ENCODE results near the gene B4GALNT1. TPM values are rescaled to one million over a fixed set of nuclear protein-coding genes. Genes with fewer than 3 reads are reported as not detected.

Gene B4GALNT1
- total RNA-seq, 1 experiment from 2014 or later, result 31.3 TPM

DNA sequence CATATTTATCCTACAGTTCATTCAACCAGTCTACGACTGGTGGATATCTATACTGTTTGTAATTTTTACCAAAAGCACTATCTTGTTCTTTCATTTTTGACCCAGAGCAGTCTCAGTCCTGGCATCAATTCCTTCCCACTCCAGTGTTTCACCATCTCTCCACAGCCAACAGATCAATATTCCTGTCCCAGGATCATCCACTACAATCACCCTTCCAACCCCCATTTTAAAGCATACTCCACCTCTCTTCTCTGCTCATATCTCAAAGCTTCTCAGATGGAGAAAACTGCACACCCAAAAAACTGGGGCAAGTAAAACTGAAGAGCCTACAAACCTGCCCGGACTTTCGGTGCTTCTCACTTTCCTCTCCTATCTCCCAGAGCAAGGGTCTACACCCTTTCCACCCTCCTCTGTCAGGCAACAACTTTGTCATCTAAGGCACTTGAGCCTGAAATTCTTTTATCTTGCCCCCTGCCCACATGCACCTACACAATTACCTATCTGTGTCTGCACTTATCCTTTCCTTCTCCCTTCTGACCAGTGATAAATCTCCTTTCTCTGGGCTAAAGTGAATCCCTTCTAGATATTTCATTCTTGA is 46.1 kb downstream of the B4GALNT1 start:
- no peak for ATAC-seq
- ChIA-PET POLR2A (no interaction called here), RAD21 (ENCODE audit: low non-redundant PET in 1 of 2, low total read pairs in 2 of 2, uncharacterized antibody in 2 of 2, unreplicated experiment in 2 of 2) (no interaction called here), CTCF (no interaction called here)
- H3K4me1 ChIP-seq (ENCODE audit: control insufficient read depth in 1 of 2, insufficient read depth in 2 of 2, low read length in 2 of 2), result peaks cover 4 to 11% of the 10 kb centered on the region in 2 experiments; a peak in 3 of 4 replicates
- intact Hi-C loops (cut with micrococcal nuclease), result no loop called here
- H3K9ac ChIP-seq (ENCODE audit: low read length), result no peak overlapping the region
- H2AFZ ChIP-seq (ENCODE audit: low read depth, low read length, poor library complexity, severe bottlenecking), result no peak overlapping the region
- H4K20me1 ChIP-seq (ENCODE audit: insufficient read depth), result no peaks in the 10 kb centered on the region
- DNase-seq (ENCODE audit: low read depth, low spot score), result no peak
- no peaks in the 10 kb centered on the region for H3K36me3 ChIP-seq (ENCODE audit: control insufficient read depth in 1 of 2, insufficient read depth in 2 of 2, low read length in 2 of 2)
- no peak overlapping the region for H3K27ac ChIP-seq (ENCODE audit: low read depth, low read length)
- H3K79me2 ChIP-seq (ENCODE audit: insufficient read depth, low read length), result peaks cover 3% of the 10 kb centered on the region; the same call in 1 of the 2 replicates
- no peak overlapping the region for H3K4me2 ChIP-seq (ENCODE audit: low read length)
- BruUV-seq (replicated peaks), result no TSS peak
- TF ChIP-seq ZFX (IDR thresholded peaks at IDR 0.05) (no peak), EGR1 (IDR thresholded peaks at IDR 0.05; ENCODE audit: low read depth) (no peak), SP1 (IDR thresholded peaks at IDR 0.05; ENCODE audit: low read depth) (no peak), POLR2A (IDR thresholded peaks at IDR 0.05; ENCODE audit: borderline replicate concordance, extremely low read depth, insufficient read depth, insufficient read length) (no peak), SRF (IDR thresholded peaks at IDR 0.05; ENCODE audit: low read depth) (no peak)
- TF ChIP-seq, protein P1, sequence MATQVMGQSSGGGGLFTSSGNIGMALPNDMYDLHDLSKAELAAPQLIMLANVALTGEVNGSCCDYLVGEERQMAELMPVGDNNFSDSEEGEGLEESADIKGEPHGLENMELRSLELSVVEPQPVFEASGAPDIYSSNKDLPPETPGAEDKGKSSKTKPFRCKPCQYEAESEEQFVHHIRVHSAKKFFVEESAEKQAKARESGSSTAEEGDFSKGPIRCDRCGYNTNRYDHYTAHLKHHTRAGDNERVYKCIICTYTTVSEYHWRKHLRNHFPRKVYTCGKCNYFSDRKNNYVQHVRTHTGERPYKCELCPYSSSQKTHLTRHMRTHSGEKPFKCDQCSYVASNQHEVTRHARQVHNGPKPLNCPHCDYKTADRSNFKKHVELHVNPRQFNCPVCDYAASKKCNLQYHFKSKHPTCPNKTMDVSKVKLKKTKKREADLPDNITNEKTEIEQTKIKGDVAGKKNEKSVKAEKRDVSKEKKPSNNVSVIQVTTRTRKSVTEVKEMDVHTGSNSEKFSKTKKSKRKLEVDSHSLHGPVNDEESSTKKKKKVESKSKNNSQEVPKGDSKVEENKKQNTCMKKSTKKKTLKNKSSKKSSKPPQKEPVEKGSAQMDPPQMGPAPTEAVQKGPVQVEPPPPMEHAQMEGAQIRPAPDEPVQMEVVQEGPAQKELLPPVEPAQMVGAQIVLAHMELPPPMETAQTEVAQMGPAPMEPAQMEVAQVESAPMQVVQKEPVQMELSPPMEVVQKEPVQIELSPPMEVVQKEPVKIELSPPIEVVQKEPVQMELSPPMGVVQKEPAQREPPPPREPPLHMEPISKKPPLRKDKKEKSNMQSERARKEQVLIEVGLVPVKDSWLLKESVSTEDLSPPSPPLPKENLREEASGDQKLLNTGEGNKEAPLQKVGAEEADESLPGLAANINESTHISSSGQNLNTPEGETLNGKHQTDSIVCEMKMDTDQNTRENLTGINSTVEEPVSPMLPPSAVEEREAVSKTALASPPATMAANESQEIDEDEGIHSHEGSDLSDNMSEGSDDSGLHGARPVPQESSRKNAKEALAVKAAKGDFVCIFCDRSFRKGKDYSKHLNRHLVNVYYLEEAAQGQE (IDR thresholded peaks at IDR 0.05; ENCODE audit: low read depth), result no peak
- H3K27me3 ChIP-seq (ENCODE audit: insufficient read depth, low read length), result no peaks in the 10 kb centered on the region
- H3K9me2 ChIP-seq (ENCODE audit: insufficient read depth), result no peaks in the 10 kb centered on the region
- H3K4me3 ChIP-seq (replicated peaks in 1 of 2; ENCODE audit: low read depth in 1 of 2, low read length in 2 of 2), result no peak overlapping the region
- H3K9me3 ChIP-seq (ENCODE audit: control insufficient read depth in 1 of 2, insufficient read depth in 1 of 2, low read depth in 1 of 2, low read length in 2 of 2), result no peaks in the 10 kb centered on the region

DNA sequence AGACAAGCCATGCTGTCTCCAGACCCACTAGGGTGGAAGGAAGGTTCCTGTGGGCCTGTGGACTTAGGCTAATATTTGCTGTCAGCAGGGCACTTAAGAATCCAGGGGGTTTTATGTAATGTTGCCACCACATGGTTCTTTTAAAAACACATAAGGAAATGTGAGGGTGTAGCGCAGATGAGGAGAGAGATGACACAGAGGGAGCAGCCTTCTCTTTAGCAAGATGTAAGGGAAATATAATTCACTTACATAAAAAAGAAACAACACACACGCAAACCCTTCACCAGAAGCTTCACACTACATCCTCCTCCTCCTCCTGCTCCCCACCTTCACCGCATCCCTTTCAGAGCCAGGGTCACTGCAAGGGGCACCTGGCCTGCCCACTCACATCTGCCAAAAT is 46.9 kb downstream of the B4GALNT1 start:
- no TSS peak for BruUV-seq (replicated peaks)
- Histone ChIP-seq H3K36me3 (ENCODE audit: control insufficient read depth in 1 of 2, insufficient read depth in 2 of 2, low read length in 2 of 2) (no peaks in the 10 kb centered on the region; a peak in 1 of 4 replicates), H3K4me2 (ENCODE audit: low read length) (no peak overlapping the region), H3K79me2 (ENCODE audit: insufficient read depth, low read length) (no peaks in the 10 kb centered on the region), H4K20me1 (ENCODE audit: insufficient read depth) (no peaks in the 10 kb centered on the region), H3K9me3 (ENCODE audit: control insufficient read depth in 1 of 2, insufficient read depth in 1 of 2, low read depth in 1 of 2, low read length in 2 of 2) (no peaks in the 10 kb centered on the region), H3K9me2 (ENCODE audit: insufficient read depth) (no peaks in the 10 kb centered on the region), H2AFZ (ENCODE audit: low read depth, low read length, poor library complexity, severe bottlenecking) (no peak overlapping the region), H3K4me3 (replicated peaks in 1 of 2; ENCODE audit: low read depth in 1 of 2, low read length in 2 of 2) (no peak overlapping the region), H3K9ac (ENCODE audit: low read length) (no peak overlapping the region), H3K4me1 (ENCODE audit: control insufficient read depth in 1 of 2, insufficient read depth in 2 of 2, low read length in 2 of 2) (peaks cover 3 to 8% of the 10 kb centered on the region in 2 experiments; a peak in 3 of 4 replicates), H3K27ac (ENCODE audit: low read depth, low read length) (no peak overlapping the region), H3K27me3 (ENCODE audit: insufficient read depth, low read length) (no peaks in the 10 kb centered on the region)
- TF ChIP-seq TCF7L2 (IDR thresholded peaks at IDR 0.05; ENCODE audit: borderline replicate concordance, extremely low read depth, insufficient read depth, insufficient read length) (no peak), ZFX (IDR thresholded peaks at IDR 0.05) (no peak), EZH2 (IDR thresholded peaks at IDR 0.05) (no peak), CTCF (IDR thresholded peaks at IDR 0.05 in 2 of 3, conservative IDR thresholded peaks at IDR 0.05 in 1 of 3; ENCODE audit: borderline replicate concordance in 1 of 3, insufficient read depth in 1 of 3, low read depth in 2 of 3, low read length in 2 of 3) (no peak), SRF (IDR thresholded peaks at IDR 0.05; ENCODE audit: low read depth) (no peak), CEBPB (IDR thresholded peaks at IDR 0.05; ENCODE audit: low read depth) (no peak), EZH2phosphoT487 (IDR thresholded peaks at IDR 0.05; ENCODE audit: borderline replicate concordance) (no peak), FOSL1 (IDR thresholded peaks at IDR 0.05; ENCODE audit: low read depth) (no peak), EGR1 (IDR thresholded peaks at IDR 0.05; ENCODE audit: low read depth) (no peak), POLR2AphosphoS5 (IDR thresholded peaks at IDR 0.05; ENCODE audit: low read depth, low read length) (no peak), CBX3 (IDR thresholded peaks at IDR 0.05; ENCODE audit: low read depth) (no peak)
- TF ChIP-seq, protein P2, sequence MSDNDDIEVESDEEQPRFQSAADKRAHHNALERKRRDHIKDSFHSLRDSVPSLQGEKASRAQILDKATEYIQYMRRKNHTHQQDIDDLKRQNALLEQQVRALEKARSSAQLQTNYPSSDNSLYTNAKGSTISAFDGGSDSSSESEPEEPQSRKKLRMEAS (IDR thresholded peaks at IDR 0.05), result no peak
- intact Hi-C loops (cut with micrococcal nuclease), result no loop called here
- no peak for ATAC-seq
- ChIA-PET RAD21 (ENCODE audit: low non-redundant PET in 1 of 2, low total read pairs in 2 of 2, uncharacterized antibody in 2 of 2, unreplicated experiment in 2 of 2) (no interaction called here), CTCF (no interaction called here), POLR2A (no interaction called here)
- no peak for DNase-seq (ENCODE audit: low read depth, low spot score)

Data from HCT116 (cell line).